ENCODE data around the gene NBPF11. TPM values are rescaled to one million over a fixed set of nuclear protein-coding genes. Genes with fewer than 3 reads are reported as not detected.
"Not testable (repeated sequence)": the region's sequence is repeated elsewhere in the genome, so short reads cannot be mapped to it uniquely, and the experiment has no call there.

The NBPF11 gene, protein sequence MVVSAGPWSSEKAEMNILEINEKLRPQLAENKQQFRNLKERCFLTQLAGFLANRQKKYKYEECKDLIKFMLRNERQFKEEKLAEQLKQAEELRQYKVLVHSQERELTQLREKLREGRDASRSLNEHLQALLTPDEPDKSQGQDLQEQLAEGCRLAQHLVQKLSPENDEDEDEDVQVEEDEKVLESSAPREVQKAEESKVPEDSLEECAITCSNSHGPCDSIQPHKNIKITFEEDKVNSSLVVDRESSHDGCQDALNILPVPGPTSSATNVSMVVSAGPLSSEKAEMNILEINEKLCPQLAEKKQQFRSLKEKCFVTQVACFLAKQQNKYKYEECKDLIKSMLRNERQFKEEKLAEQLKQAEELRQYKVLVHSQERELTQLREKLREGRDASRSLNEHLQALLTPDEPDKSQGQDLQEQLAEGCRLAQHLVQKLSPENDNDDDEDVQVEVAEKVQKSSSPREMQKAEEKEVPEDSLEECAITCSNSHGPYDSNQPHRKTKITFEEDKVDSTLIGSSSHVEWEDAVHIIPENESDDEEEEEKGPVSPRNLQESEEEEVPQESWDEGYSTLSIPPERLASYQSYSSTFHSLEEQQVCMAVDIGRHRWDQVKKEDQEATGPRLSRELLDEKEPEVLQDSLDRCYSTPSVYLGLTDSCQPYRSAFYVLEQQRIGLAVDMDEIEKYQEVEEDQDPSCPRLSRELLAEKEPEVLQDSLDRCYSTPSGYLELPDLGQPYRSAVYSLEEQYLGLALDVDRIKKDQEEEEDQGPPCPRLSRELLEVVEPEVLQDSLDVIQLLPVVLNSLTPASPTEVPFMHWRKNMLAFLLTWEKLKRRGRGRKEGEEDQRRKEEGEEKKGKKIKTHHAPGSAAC
- 10 to 100 TPM; 25.4 to 31.4 (median 28.9) TPM for polyA plus RNA-seq (ENCODE audit: insufficient read length in 4 of 4)

DNA sequence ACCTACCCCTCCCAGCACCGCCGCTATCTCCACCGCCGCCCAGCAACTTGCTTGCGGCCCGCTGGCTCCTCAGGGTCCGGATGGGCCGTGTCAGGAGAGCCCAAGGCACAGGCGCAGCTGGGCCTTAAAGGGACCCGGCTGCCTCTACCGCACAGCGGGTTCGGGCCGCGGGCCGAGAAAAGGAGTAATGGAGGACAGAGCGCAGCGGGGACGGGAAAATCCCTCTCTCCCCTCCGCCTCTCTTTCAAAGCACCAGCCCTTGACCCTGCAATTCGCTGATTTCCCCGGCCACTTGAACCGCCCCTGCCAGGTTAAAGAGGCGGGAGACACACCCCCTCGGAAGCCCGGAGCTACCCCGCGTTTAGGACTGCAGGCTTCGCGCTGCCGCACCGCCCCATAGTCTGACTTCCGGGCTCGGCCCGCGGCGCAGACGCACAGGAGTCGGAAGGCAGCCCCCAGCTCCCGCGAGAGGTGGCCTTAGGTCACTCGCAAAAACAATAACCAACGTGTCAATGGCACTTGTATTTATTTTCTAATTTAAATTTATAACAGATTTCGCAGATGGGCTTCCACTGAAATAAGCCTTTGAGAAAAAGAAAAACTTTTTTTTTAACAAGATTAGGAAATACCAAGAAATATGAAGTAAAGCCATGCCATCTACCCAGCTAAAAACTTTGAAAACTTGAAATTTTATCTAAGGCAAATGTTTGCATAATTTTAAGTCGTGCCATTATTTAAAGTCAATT is at the start of gene NBPF11:
NBPF11 (minus strand) TSS at position 371 of the 746 bp plus-strand sequence. CDS start 25,278 bp downstream, outside the sequence.
- DNase-seq (ENCODE audit: low read depth in 4 of 4, low spot score in 3 of 4), result peak in 2 of 4 donors; percentile 59 to 62

DNA sequence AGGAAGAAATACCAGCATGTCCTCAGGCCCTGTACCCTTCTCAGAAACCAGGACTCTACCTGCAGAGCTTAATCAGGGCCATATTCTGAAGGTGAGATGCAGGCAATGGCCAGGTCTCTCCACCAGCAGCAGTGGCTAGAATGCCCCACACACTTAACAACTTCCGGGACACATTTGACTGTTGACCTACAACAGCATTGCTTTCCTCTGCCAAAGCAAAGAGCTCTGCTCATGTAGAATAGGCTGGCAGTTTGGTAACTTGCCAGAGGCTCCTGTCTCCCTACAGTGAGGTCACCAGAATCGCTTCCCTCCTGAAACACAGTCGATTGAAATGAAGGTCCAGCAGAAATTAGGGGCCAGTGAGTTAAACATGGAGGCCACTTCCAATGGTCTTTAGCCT is 45.3 kb upstream of the NBPF11 start:
- DNase-seq (ENCODE audit: low read depth in 4 of 4, low spot score in 3 of 4), result not testable (repeated sequence)

DNA sequence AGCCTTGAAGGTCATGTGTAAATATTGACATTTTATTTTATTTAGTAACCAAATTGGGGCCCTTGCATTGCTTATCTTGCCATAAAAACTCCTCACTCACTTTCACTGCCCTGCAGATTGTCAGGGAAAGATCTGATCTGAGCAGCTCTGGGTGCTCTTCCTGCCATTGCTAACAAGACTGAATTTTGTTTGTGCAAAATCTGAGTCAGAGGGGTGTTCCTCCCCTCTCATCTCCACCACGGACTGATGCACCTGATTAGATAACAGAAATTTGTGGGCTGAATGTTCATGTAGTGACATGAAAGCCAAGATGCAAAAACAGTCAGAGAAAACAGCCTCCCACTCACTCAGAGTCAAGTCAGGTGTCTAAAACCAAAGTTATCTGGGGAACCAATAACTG is 44.9 kb upstream of the NBPF11 start:
- DNase-seq (ENCODE audit: low read depth in 4 of 4, low spot score in 3 of 4), result not testable (repeated sequence)

DNA sequence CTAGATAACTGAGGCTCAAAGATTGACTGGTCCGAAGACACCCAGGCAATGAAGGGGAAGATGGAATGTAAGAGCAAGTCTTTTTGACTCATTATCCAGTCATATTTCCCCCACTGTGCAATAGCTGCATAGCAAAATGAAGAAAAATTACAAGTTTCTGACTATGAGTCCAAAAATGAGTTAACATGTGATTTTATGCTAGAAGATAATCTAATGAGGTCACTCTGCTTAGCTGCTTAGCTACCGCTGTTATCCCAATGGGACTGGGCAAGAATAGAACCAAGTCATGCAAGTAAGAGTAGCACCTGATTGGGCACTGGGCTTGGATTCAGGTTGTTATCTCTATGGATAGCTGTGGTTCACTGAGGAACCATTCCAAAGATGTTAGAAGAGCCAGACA is 43.0 kb upstream of the NBPF11 start:
- not testable (repeated sequence) for DNase-seq (ENCODE audit: low read depth in 4 of 4, low spot score in 3 of 4)

DNA sequence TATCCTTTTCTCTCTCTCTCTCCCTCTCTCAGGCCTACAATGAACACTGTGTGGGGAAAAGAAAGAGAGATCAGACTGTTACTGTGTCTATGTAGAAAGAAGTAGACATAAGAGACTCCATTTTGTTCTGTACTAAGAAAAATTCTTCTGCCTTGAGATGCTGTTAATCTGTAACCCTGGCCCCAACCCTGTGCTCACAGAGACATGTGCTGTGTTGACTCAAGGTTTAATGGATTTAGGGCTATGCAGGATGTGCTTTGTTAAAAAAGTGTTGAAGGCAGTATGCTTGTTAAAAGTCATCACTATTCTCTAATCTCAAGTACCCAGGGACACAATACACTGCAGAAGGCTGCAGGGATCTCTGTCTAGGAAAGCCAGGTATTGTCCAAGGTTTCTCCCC is 36.7 kb upstream of the NBPF11 start:
- DNase-seq (ENCODE audit: low read depth in 4 of 4, low spot score in 3 of 4), result not testable (repeated sequence)

DNA sequence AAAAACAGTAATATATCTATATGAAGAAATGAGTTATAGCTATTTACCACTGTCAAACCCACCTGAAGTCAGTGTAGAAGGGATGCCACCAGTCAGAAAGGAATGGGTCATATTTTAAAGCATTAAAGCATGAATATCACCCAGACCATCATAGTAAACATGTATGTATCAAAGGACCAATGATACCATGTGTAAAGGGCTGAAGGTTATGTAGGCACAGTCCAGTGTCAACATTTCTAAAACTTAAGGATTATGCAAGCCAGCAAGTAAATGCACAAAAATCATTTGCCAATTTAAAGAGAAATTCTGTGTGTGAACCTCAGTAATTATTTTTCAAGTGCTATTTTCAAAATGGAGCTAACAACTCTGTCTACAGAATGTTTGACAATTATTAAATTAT is 26.6 kb upstream of the NBPF11 start:
- DNase-seq (ENCODE audit: low read depth in 4 of 4, low spot score in 3 of 4), result not testable (repeated sequence)

DNA sequence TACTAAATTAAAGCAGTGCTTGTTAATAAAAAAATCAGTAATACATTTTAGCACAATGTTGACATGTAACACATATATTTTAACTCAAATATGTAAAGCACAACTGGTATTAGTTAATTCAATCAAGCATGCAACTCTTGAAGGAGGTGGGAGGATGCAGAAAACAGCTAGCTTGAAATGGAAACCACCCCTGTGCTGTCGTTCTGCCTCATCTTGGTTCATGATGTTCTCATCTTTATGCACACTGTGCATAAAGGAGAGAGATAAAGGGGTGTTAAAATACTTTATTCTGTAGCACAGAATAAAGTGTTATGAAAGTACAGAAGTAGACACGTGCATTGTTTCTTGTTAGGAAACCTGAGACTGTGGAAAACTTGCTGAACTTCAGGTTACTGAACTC is 23.3 kb upstream of the NBPF11 start:
- DNase-seq (ENCODE audit: low read depth in 4 of 4, low spot score in 3 of 4), result not testable (repeated sequence)

DNA sequence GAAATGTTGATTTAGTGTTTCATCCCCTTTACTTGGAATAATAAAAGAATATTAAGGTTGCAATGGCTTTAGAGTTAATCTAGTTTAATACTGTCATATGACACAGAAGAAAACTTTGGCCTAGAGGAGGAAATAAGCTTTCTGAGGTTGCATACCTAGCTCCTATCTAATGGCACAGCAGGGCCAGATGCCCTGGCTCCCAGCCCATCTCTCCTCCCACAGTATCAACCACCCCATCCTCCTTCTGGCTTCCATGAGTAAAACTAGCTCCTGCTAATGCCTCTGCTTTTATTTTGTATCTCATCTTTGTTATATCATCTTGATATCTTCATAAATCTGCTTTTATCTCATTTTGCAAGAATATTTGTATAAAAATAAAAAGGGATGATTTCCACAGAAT is 19.9 kb upstream of the NBPF11 start:
- DNase-seq (ENCODE audit: low read depth in 4 of 4, low spot score in 3 of 4), result not testable (repeated sequence)

DNA sequence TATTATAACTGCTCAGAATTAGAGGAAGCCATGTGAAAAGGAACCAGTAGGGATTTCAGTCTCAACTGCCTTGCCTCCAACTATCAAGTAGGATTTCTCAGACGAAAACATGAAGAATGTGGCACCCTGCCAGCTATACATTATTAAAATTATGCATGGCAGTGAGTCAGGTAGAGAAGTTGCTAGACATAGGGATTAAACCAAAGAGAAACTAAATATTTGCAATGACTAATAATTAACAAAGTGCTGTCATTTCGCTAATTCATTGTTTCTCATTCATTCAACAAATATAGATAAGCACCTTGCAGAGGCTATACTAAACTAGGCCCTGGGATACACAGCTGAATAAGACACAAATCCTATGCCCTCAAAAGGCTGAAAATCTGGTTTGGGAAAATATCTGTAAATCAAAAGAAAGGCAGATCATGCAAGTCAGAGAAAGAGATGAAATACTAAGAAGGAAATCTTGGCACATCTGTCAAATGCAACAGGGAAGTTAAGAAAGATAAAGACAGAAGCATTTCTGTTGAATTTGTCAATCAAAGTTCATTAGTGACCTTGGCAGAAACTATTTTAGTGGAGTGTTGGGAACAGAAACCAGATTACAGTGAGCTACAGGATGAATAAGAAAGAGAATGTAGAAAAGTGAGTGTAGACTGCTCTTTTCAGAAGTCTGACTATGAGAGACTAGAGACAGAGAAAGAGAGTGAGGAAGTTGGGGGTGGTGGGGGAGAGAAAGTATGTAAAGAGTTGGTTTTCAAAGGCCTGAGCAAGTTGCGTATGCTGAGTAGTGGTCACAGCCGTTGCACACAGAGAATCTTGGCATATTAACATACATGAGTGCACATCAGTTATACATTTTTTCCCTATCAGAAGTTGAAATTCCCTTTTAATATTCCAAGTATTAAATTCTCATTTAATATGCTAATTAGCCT is 14.7 kb upstream of the NBPF11 start:
- DNase-seq (ENCODE audit: low read depth in 4 of 4, low spot score in 3 of 4), result no peak

DNA sequence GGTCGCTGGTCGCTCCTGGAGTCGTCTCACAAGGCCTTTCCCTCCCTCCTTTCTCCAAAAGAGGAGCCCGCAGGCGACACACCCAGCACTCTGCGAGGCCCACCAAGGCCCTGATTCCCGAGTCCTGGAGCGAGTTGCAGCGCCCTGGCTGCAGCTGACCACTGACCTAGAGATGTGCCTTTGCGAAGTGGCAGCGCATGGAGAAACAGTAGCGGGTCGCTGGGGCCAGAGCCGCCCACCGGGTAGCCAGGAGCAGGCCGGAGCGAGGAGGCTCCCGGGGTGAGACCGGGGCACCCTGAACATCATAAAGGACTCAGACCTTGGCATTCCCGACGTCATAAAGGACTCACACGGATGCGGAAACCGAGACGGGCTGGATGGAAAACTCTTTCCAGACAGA is 10.3 kb upstream of the NBPF11 start:
- DNase-seq (ENCODE audit: low read depth in 4 of 4, low spot score in 3 of 4), result no peak

DNA sequence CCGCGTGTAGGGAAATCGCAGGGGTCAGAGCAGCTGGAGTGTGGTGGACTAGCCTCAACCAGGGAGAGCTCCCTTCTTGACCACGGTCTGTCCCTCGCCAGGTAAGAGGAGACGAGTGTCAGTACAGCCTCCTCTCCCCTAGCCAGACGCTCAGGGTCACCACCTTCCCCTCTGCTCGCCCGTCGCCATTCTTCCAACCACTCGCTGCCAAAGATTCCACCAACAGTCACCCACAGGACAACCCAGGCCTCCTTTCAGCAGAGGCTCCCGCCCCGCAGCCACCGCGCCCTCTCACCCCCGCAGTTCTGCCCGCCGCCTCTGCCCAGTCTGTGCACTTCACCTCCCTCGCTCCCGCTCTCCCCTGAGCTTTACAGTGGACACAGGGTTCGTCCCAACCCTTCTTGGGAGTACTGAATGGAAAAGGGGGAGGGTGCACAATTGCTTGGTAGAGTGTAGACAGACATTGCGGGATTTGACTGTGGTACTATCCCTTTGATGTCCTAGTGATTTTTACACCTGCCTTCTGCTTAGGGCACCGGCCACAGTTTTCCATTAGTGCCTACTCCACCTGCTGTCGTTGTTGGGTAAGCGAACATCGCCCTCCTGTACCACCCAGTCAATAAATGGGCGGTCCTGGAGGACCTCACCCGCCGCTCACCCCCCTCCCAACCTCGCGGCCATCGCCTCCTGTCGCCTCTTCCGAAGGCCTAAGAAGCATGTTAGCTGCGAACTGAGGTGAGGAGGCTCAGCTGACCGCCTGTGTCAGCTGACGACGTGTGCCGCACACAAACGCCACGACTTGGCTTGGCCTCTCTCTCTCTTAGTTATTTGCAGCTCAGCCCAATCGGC is 9.2 kb upstream of the NBPF11 start:
- no peak for DNase-seq (ENCODE audit: low read depth in 4 of 4, low spot score in 3 of 4)

DNA sequence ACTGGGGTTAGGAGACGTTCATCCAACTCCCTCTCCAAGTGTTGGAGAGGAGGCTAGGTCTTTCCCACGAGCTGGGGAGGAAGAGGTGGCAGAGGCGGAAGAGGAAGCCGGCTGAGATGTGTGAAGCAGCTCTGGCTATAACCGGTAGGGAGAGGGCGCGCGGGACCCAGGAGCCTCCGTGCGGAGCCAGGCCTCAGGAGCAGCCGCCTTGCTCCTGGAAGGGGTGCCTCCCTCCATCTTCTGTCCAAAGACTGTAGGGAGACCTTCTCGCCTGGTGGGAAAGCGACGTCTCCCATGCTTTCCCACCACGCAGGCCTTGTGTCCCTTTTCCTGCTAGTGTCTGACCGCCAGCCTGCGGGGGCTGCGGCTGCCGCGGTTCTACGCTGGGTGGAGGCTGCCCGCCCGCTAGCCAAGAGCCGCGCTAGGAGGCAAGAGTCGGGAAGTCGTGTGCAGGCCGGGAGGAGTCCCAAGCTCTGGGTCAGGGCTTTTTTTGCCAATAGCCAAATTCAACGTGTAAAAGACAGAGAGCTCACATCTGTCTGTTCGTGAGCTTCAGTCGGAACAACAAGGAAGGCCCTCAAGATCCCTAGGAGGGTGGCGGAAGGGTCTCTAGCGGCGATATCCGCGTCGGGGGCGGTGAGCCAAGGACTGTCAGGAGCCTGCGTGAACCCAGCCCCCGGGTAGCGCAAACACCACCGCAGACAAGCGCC is 8.4 kb upstream of the NBPF11 start:
- no peak for DNase-seq (ENCODE audit: low read depth in 4 of 4, low spot score in 3 of 4)

DNA sequence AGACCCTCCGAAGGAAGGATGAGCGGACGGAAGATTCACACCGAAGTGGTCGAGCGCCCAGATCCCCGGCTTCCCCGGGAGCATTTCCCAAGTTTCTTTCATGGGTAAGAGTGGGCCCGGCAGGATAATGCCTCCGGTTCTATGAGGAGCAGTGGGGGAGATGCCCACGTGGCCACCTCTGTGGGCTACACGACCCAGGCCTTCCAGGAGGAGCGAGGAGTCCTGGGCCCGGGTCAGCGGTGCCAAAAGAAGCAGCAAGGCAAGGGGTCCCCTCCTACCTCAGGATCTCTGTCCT is 7.9 kb upstream of the NBPF11 start:
- DNase-seq (ENCODE audit: low read depth in 4 of 4, low spot score in 3 of 4), result no peak

DNA sequence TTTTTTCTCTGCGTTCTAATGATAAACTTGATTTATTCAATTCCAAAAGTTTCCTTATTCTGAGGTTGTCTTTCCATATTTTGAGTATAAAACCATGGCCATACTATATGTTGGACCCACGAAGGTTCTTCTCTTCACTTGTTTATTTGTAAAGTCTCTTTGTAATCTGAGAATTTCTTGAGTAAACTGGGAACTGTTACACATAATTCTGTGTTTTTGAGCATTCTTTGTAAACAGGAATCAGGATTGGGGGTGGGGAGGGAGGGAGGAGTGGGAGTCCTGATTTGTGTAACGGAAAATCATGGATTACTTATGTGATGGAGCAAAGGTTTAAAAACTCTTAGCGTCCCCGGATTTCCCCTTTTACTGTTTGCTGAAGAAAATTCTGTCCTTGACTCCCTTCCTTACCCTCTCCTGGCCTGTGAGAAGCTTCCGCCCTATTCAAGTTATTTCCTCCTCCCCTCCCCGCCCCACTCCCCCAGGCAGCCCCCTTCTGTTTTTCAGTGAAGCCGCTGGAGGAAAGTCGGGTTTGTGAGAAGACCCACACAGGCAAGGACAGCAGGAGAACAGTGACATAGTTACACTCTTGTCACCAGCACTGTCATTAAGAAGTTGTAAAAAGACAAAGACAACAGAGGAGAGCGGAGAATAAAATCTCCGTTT is 6.4 kb upstream of the NBPF11 start:
- no peak for DNase-seq (ENCODE audit: low read depth in 4 of 4, low spot score in 3 of 4)

DNA sequence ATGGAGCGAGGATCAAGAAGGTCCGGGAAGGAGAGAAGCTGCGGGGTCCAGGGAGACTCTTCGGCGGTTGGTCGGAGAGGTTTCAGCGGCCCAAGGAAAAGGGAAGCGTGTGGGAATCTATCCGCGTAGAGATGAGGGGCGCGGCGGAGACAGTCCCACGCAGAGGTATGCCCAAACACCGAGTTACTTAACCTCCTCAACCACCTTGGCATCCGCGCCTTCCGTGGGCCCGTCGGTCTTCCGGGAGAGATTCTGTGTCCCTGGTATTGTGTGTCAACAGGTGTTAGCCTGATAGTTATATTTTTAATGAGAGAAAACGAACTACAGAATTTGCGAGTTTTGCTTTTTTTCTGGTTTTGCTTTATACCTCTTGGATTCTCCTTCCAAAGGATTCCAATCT is 5.7 kb upstream of the NBPF11 start:
- not testable (repeated sequence) for DNase-seq (ENCODE audit: low read depth in 4 of 4, low spot score in 3 of 4)

DNA sequence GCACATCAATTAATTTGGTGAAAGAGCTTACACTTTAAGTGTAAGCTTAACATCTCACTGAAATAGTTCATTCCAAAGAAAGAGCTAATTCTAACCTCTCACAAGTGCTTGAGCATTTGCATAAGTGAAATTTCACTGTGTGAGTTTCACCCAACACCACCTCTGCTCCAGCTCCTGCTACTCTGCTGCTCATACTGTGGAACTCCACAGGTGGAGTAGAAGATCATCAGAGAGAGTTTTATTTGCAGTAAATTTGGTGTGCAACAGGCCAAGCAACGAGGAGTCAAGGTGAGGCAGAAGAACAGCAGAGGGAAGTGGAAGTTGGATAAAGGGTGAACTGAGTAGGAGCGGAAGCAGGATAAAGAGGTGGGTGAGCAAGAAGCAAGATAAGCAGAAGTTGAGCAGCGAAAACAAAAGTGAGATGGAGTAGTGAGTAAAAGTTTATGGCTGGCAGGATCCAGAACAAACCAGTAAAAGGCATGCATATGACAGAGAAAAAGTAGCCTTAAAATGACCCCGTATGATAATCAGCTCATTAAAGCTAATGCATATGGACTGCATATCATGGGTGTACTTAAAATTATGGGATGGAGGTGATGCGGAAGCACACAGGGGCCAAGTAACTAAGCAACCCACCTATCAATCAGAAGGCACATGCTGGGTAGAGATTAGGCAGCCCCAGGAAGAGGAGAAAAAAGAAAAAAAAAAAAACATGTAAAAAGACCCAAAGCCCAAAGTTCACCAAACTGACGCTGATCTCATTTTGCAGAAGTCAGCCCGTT is 3.6 kb upstream of the NBPF11 start:
- DNase-seq (ENCODE audit: low read depth in 4 of 4, low spot score in 3 of 4), result not testable (repeated sequence)

DNA sequence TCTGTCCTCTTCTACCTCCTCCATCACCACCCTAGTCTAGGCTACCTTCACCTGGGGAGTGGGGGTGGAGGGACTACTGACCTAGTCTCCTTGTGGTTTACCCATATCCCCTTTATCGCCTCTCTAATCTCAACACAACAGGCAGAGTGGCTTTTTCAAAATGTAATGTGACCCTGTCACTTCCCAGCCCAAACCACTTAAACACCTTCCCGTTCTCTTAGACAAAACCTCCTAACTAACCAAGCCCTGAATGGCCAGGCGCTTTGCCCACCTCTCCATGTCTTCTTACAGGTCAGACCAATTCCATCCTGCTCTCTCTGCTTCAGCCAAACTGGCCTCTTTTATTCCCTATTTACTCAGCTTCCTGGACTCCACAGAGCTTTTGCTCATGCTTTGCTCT is 714 bp upstream of the NBPF11 start:
- not testable (repeated sequence) for DNase-seq (ENCODE audit: low read depth in 4 of 4, low spot score in 3 of 4)
